Measurements from ENCODE around the gene RNF11.

GRCh38 chr1:51215169-51215568, 20.9 kb upstream of the RNF11 start:
- no peak for TF ChIP-seq CTCF (IDR thresholded peaks at IDR 0.05; ENCODE audit: borderline replicate concordance, extremely low read depth, low read length, poor library complexity, severe bottlenecking)
- TF ChIP-seq EZH2 (IDR thresholded peaks at IDR 0.05; ENCODE audit: borderline replicate concordance, low read depth, low read length, severe bottlenecking), result no peak

Data from DND-41 (cell line).